Nephron progenitor cell (in vitro differentiated cells): ENCODE data around the gene STX4.
A peak's percentile ranks its signal among the peaks of the same experiment; 100 is the strongest.

Experiments used
- DNase-seq: peaks from one replicate; pipeline ENCODE4 v3.0.0; 2021
- H3K27ac Mint-ChIP-seq: 2 replicates; pipeline ENCODE4 v1.8.0; 2021; ENCODE audit warnings: mild to moderate bottlenecking, moderate library complexity, mixed read lengths
- H3K27me3 Mint-ChIP-seq: 2 replicates; pipeline ENCODE4 v1.8.0; 2021; ENCODE audit warnings: mild to moderate bottlenecking, low read depth, mixed read lengths; ENCODE audit not compliant: poor library complexity
- H3K36me3 Mint-ChIP-seq: 2 replicates; pipeline ENCODE4 v1.8.0; 2021; ENCODE audit warnings: low read depth, mixed read lengths
- H3K4me1 Mint-ChIP-seq: 2 replicates; pipeline ENCODE4 v1.8.0; 2021; ENCODE audit warnings: mixed read lengths
- H3K4me3 Mint-ChIP-seq: 2 replicates; pipeline ENCODE4 v1.8.0; 2021; ENCODE audit warnings: mild to moderate bottlenecking, moderate library complexity, mixed read lengths
- H3K9me3 Mint-ChIP-seq: 2 replicates; pipeline ENCODE4 v1.8.0; 2021; ENCODE audit warnings: mild to moderate bottlenecking, moderate library complexity, mixed read lengths
- TF ChIP-seq, protein P1 (sequence below): fragments of 200-600 bp; sonication (generic); IDR thresholded peaks from 2 replicates; pipeline ENCODE4 v1.5.0; 2021; ENCODE audit warnings: antibody characterized with exemption

STX4 gene

DNA sequence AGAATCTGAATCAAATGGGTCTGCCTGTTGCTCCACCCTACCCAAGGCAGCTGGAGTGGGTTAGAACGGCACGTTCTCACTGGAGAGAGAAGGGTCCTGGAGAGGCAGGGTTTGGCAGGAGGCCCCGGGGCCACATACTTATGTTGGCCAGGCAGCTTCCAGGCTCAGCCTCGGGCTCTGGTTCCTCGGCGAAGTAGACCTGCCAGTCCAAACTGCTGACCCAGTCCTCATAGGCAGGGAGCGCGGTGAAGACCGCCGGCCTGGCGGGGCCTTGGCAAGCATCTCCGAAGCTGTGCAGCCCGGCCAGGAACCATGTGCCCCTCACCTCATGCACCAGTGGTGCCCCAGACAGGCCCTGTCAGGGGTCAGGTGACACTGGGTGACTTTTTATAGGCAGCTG lies 50.6 kb downstream of the STX4 start:
- no peaks in the 10 kb centered on the region for H3K9me3 Mint-ChIP-seq
- no peak for DNase-seq
- TF ChIP-seq, protein P1, sequence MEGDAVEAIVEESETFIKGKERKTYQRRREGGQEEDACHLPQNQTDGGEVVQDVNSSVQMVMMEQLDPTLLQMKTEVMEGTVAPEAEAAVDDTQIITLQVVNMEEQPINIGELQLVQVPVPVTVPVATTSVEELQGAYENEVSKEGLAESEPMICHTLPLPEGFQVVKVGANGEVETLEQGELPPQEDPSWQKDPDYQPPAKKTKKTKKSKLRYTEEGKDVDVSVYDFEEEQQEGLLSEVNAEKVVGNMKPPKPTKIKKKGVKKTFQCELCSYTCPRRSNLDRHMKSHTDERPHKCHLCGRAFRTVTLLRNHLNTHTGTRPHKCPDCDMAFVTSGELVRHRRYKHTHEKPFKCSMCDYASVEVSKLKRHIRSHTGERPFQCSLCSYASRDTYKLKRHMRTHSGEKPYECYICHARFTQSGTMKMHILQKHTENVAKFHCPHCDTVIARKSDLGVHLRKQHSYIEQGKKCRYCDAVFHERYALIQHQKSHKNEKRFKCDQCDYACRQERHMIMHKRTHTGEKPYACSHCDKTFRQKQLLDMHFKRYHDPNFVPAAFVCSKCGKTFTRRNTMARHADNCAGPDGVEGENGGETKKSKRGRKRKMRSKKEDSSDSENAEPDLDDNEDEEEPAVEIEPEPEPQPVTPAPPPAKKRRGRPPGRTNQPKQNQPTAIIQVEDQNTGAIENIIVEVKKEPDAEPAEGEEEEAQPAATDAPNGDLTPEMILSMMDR: no peak
- H3K4me1 Mint-ChIP-seq: peaks cover 8% of the 10 kb centered on the region
- peaks cover 17% of the 10 kb centered on the region for H3K36me3 Mint-ChIP-seq
- no peak overlapping the region for H3K4me3 Mint-ChIP-seq
- H3K27me3 Mint-ChIP-seq: peaks cover 3% of the 10 kb centered on the region
- H3K27ac Mint-ChIP-seq: no peak overlapping the region

DNA sequence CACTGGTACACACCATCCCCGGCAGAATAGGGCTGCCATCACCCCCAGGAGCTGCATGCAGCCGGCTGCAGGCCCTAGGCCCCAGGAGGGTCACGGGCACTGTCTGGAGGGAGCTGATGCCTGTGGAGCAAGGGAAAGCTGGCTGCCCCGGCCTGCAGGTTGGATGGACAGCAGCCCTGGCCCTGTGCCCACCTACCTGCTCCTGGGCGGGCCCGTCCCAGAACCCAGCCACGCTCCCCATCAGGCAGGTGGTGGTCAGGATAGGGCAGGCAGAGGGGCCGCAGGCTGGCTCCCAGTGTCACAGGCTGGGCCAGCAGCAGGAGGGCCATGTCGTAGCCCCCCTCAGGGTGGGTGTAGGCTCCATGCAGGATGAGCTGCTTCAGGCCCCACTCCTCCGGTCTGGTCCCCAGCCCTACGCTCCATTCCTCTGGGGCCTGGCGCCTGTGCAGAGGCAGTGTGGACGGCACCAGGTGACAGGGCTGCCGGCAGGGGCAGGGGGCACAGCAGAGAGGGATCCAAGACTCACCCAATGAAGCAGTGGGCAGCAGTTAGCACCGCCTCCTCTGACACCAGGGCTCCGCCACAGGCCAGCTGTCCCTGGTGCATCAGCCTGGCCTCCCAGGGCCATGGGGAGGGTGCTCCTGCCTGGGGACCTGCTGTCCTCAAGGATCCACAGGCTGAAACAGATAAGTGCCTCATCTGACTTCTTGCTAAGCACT lies 51.4 kb downstream of the STX4 start:
- DNase-seq: no peak
- TF ChIP-seq, protein P1: no peak
- Mint-ChIP-seq H3K4me3 (no peak overlapping the region), H3K36me3 (peaks cover 11% of the 10 kb centered on the region), H3K27me3 (peaks cover 3% of the 10 kb centered on the region), H3K27ac (no peak overlapping the region), H3K4me1 (peaks cover 8% of the 10 kb centered on the region), H3K9me3 (no peaks in the 10 kb centered on the region)

DNA sequence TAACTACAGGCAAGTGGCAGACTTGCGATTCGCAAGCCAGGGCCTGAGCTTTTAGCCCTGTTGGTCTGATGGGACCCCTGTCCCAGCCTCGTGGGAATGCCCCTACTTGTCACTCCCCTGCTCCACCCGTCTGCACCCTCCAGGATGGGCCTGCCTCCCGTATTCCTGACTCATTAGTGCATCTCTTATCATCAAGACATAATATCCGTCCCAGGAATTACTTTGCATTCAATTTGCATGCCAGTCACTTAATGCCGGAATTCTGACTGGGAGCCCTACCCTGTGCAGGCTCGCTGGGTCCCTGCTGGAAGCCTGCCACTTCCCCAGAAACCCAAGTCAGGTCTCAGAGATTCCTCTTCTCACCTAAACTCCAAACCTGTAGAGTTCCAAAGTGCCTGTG lies 52.1 kb downstream of the STX4 start:
- TF ChIP-seq, protein P1: no peak
- Mint-ChIP-seq H3K27ac (peak overlapping the region; percentile 91), H3K36me3 (peaks cover 11% of the 10 kb centered on the region), H3K27me3 (peaks cover 3% of the 10 kb centered on the region), H3K4me1 (peaks cover 8% of the 10 kb centered on the region), H3K9me3 (no peaks in the 10 kb centered on the region), H3K4me3 (no peak overlapping the region)
- no peak for DNase-seq

DNA sequence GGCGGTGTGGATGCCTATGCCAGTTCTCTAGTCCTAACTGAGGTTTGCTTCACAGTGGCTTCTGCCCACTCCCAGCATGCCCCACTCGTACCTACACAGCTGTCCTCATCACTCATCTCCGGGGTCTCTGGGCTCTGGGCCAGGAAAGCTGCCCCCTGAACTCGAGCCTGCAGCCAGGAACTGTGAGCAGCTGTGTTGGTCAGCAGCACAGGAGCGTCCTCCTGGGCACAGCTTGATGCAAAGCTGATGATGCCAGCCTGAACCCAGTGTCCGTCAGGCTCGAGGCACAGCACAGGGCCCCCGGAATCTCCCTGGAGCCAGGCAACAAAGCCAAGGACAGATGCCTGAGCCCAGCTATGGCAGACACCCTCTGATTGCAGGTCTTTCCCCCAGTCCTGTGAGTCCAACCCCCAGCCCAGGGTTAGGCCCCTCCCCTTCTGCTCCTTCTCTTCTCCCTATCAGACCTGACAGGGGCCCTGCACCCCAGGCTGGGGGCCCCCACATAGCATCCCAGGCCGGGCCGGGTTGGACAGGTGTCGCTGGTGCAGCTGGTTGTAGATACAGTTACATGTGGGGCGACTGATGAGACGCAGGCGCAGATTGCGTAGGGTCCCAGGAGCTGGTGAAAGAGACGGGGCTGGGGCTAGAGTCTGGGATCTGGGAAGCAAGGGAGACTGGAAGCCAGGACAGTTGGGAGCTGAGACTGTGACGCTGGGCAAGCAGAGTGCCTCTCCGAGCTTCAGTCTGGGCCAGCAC lies 52.7 kb downstream of the STX4 start:
- Mint-ChIP-seq H3K36me3 (peaks cover 18% of the 10 kb centered on the region), H3K27me3 (peaks cover 3% of the 10 kb centered on the region), H3K4me3 (no peak overlapping the region), H3K27ac (peak overlapping the region; percentile 87), H3K4me1 (peaks cover 8% of the 10 kb centered on the region), H3K9me3 (no peaks in the 10 kb centered on the region)
- TF ChIP-seq, protein P1: no peak
- DNase-seq: no peak

DNA sequence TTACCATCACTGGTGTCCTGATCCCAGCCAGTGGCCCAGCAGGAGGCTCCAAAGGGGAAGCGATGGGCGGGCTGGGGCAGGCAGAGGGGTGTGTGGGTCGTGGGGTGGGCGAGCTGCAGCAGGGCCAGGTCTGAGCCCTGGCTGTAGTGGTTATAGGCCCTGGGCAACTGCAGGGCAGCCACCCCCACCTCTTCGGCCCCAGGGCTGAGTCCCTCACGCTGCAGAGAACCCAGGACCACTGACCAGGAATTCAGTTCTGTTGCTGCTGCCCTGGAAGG lies 53.2 kb downstream of the STX4 start:
- Mint-ChIP-seq H3K27me3 (peaks cover 3% of the 10 kb centered on the region), H3K36me3 (peaks cover 21% of the 10 kb centered on the region)

More for the DNA sequence above, 53.2 kb downstream of the STX4 start:
- TF ChIP-seq, protein P1: no peak
- no peaks in the 10 kb centered on the region for H3K9me3 Mint-ChIP-seq
- DNase-seq: no peak
- no peak overlapping the region for H3K4me3 Mint-ChIP-seq
- H3K4me1 Mint-ChIP-seq: peaks cover 8% of the 10 kb centered on the region
- H3K27ac Mint-ChIP-seq: no peak overlapping the region
